Transverse colon (tissue), 4 donors: ENCODE results near the gene PYROXD2.

Source experiments
- EP300 ChIP-seq: sonication (generic); formaldehyde crosslinking; IDR thresholded peaks from one replicate; pipeline ENCODE4 v1.6.1; 2017; ENCODE audit warnings: antibody characterized with exemption, low read depth
- POLR2A ChIP-seq: fragments of 450-650 bp; IDR thresholded peaks from one replicate; pipeline ENCODE4 v1.6.1; 2016; ENCODE audit warnings: antibody characterized with exemption, mild to moderate bottlenecking, moderate library complexity
- POLR2AphosphoS5 ChIP-seq, 3 donors: sonication (generic); formaldehyde crosslinking; IDR thresholded peaks; one replicate each; pipeline ENCODE4 v1.6.1; 2016; ENCODE audit warnings: antibody characterized with exemption in 3 of 3
- TF ChIP-seq, protein P1 (sequence below), 5 experiments: fragments of 200-600 bp in 3 of 5; fragments of 450-650 bp in 2 of 5; sonication (generic) in 3 of 5; IDR thresholded peaks; 1 replicate in 2 of 5; 2 replicates in 3 of 5; pipeline ENCODE4 v1.5.1; 2016 to 2017; ENCODE audit warnings: antibody characterized with exemption in 5 of 5, inconsistent platforms in 3 of 5, mild to moderate bottlenecking in 2 of 5, moderate library complexity in 1 of 5

GRCh38 chr10:98435178-98435577, 20.2 kb upstream of the PYROXD2 start:
- no peak for TF ChIP-seq POLR2A
- no peak for TF ChIP-seq POLR2AphosphoS5 (IDR thresholded peaks at IDR 0.05)
- TF ChIP-seq, protein P1, sequence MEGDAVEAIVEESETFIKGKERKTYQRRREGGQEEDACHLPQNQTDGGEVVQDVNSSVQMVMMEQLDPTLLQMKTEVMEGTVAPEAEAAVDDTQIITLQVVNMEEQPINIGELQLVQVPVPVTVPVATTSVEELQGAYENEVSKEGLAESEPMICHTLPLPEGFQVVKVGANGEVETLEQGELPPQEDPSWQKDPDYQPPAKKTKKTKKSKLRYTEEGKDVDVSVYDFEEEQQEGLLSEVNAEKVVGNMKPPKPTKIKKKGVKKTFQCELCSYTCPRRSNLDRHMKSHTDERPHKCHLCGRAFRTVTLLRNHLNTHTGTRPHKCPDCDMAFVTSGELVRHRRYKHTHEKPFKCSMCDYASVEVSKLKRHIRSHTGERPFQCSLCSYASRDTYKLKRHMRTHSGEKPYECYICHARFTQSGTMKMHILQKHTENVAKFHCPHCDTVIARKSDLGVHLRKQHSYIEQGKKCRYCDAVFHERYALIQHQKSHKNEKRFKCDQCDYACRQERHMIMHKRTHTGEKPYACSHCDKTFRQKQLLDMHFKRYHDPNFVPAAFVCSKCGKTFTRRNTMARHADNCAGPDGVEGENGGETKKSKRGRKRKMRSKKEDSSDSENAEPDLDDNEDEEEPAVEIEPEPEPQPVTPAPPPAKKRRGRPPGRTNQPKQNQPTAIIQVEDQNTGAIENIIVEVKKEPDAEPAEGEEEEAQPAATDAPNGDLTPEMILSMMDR (IDR thresholded peaks at IDR 0.05) = no peak
- TF ChIP-seq EP300 = no peak
